A549 treated with dexamethasone at 1 μM for 4 hours (cell line): ENCODE measurements around the gene NSA2. TPM values are rescaled to one million over a fixed set of nuclear protein-coding genes. Genes with fewer than 3 reads are reported as not detected.

Source experiments
- total RNA-seq: library from RNA; stranded (reverse); fragments of 200-300 nt; extraction: Qiagen RNA extraction; gene quantifications from 5 replicates; pipeline ENCODE4 v1.2.3, GENCODE V29; 2022

Gene NSA2
- 122 to 137 TPM (median 130 TPM) in 5 replicates for total RNA-seq

DNA sequence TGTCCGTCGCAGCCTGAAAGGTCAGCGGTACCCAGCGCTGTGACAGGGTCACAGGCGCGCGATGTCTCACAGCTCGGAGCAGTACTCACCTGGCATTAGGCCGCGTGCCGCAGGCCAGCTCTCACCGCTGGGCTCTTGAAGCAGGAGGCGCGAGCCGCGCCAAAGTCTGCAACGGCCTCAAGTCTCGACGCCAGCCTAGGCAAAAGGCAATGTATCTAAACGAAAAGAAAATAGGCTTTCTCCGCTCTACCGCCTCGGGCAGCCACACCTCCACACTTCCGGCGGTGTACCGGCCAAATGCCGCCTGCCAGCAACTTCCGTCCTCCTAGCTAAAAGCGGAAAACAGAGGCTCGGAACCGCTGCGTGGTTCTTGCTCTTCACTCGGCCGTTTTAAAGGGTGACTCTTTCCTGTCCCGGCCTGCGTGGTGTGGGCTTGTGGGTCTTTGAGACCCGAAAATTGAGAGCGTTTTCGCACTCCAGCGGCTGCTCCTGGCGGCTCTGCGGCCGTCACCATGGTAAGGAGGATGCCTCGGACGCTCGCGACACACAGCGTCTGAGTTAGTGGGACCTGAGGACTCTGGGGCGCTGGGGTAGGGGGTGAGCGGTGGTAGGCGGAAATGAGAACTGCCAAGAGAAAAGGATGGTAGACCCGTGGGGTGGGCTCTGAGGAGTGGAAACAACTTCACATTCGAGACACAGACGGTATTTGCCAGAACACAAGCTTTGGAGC is at the start of gene NSA2, which contains the start of gene GFM2:
Gene NSA2, plus strand, starts transcription at position 401 of the 730 bp plus-strand sequence. Its CDS starts 112 bp downstream, at position 513.
Gene GFM2, minus strand, starts transcription at position 269 of the 730 bp plus-strand sequence. CDS start 3,375 bp downstream, outside the sequence.

Other genes with a start within 250 kb of the NSA2 start
- gene ENC1, start 126.5 kb upstream of the NSA2 start, total RNA-seq, result 3.4 to 4.0 TPM (median 3.6 TPM) in 5 replicates
- gene HEXB, start 82.0 kb upstream of the NSA2 start, total RNA-seq, result 102 to 119 TPM (median 114 TPM) in 5 replicates
- 21.2 to 26.1 TPM (median 23.3 TPM) in 5 replicates for gene GFM2, start 132 bp upstream of the NSA2 start, total RNA-seq
- gene FAM169A, start 99.1 kb downstream of the NSA2 start, total RNA-seq, result 4.2 to 8.3 TPM (median 7.1 TPM) in 5 replicates